Sigmoid colon (tissue), 7 donors: ENCODE results near the gene MBNL1. TPM values are rescaled to one million over a fixed set of nuclear protein-coding genes. Genes with fewer than 3 reads are reported as not detected.
A peak's percentile ranks its signal among the peaks of the same experiment; 100 is the strongest.

Experiments
- DNase-seq: peaks from one replicate; pipeline ENCODE4 v3.0.0-alpha.2; 2019
- H3K27ac ChIP-seq, 4 donors: fragments of 200-600 bp; sonication (generic); one replicate each; pipeline ENCODE4 v1.5.1; 2016 to 2019; ENCODE audit warnings: mild to moderate bottlenecking in 1 of 4
- H3K27me3 ChIP-seq, 3 donors: fragments of 200-600 bp; sonication (generic); one replicate each; pipeline ENCODE4 v1.5.1; 2019; ENCODE audit warnings: mild to moderate bottlenecking in 1 of 3
- H3K36me3 ChIP-seq, 4 donors: fragments of 200-600 bp; sonication (generic); one replicate each; pipeline ENCODE4 v1.5.1; 2016 to 2019
- H3K4me1 ChIP-seq, 4 donors: fragments of 200-600 bp; sonication (generic); one replicate each; pipeline ENCODE4 v1.5.1; 2017 to 2019
- H3K4me3 ChIP-seq, 4 donors: fragments of 200-600 bp; sonication (generic); one replicate each; pipeline ENCODE4 v1.5.1; 2017 to 2019; ENCODE audit warnings: mild to moderate bottlenecking in 2 of 4, moderate library complexity in 1 of 4
- H3K9me3 ChIP-seq, 4 donors: fragments of 200-600 bp in 3 of 4; sonication (generic) in 3 of 4; one replicate each; pipeline versions ENCODE4 v1.5.1 to v1.6.1; 2013 to 2019
- CTCF ChIP-seq, 4 experiments: fragments of 450-650 bp in 3 of 4; fragments of 200-600 bp in 1 of 4; IDR thresholded peaks; one replicate each; pipeline ENCODE4 v1.5.1; 2016 to 2019; ENCODE audit warnings: antibody characterized with exemption in 4 of 4, mild to moderate bottlenecking in 3 of 4, moderate library complexity in 2 of 4
- EP300 ChIP-seq, 4 donors: sonication (generic); formaldehyde crosslinking; IDR thresholded peaks; one replicate each; pipeline ENCODE4 v1.6.1; 2017; ENCODE audit warnings: antibody characterized with exemption in 4 of 4
- POLR2A ChIP-seq, 2 donors: fragments of 450-650 bp; IDR thresholded peaks; one replicate each; pipeline ENCODE4 v1.6.1; 2016; ENCODE audit warnings: antibody characterized with exemption in 2 of 2, mild to moderate bottlenecking in 2 of 2, moderate library complexity in 2 of 2
- POLR2AphosphoS5 ChIP-seq, 4 donors: sonication (generic); formaldehyde crosslinking; IDR thresholded peaks; one replicate each; pipeline ENCODE4 v1.6.1; 2017; ENCODE audit warnings: antibody characterized with exemption in 4 of 4
- WGBS, 2 donors: extraction: QIAGEN DNeasy Blood & Tissue Kit; methylation state at CpG; one replicate each; pipeline ENCODE4 v1.1.7; 2013; 5-methylcytosine and 5-hydroxymethylcytosine counted together
- intact Hi-C: fragments of 100-400 bp; cut with DNase I; formaldehyde crosslinking; loops from one replicate; pipeline ENCODE4 v1.15.1; 2023
- polyA plus RNA-seq, 3 donors: library from polyadenylated mRNA; stranded (reverse); fragments of 200-250 nt; gene quantifications; one replicate each; pipeline ENCODE4 v1.2.3, GENCODE V29; 2013
- total RNA-seq, 4 donors: library from RNA; depleted of rRNA; stranded (reverse); fragments of >200 nt; gene quantifications; one replicate each; pipeline ENCODE4 v1.1.0, GENCODE V29; 2016
- donor health status: healthy with polysubstance abuse.
- donor health status: Bipolar disorder and iron deficiency.
- donor health status: healthy.

The MBNL1 gene
- total and polyA plus RNA-seq, 7 donors, result 60.5 to 898 (median 602) TPM

GRCh38 chr3:152386208-152386607, 117.5 kb downstream of the MBNL1 start:
- Histone ChIP-seq H3K36me3 (no peaks in the 10 kb centered on the region), H3K27me3 (no peaks in the 10 kb centered on the region), H3K9me3 (no peaks in the 10 kb centered on the region), H3K4me1 (peaks cover 0 to 97% (median 84%) of the 10 kb centered on the region in 4 donors), H3K27ac (peak overlapping the region; percentile 73 to 79 (median 77)), H3K4me3 (no peak overlapping the region)
- no peak for DNase-seq
- no peak for TF ChIP-seq EP300 (IDR thresholded peaks at IDR 0.05)
- TF ChIP-seq CTCF (IDR thresholded peaks at IDR 0.05), result no peak
- TF ChIP-seq POLR2A (IDR thresholded peaks at IDR 0.05), result no peak
- no peak for TF ChIP-seq POLR2AphosphoS5 (IDR thresholded peaks at IDR 0.05)
- intact Hi-C loops, result no loop called here

- Histone ChIP-seq H3K27me3 (no peaks in the 10 kb centered on the region), H3K4me1 (peaks cover 0 to 99% (median 86%) of the 10 kb centered on the region in 4 donors), H3K9me3 (no peaks in the 10 kb centered on the region), H3K36me3 (no peaks in the 10 kb centered on the region), H3K4me3 (no peak overlapping the region), H3K27ac (peak overlapping the region; percentile 73 to 79 (median 77))
- no peak for TF ChIP-seq POLR2AphosphoS5 (IDR thresholded peaks at IDR 0.05)
- no peak for TF ChIP-seq CTCF (IDR thresholded peaks at IDR 0.05)
- TF ChIP-seq POLR2A (IDR thresholded peaks at IDR 0.05), result no peak
- TF ChIP-seq EP300 (IDR thresholded peaks at IDR 0.05), result no peak
- WGBS, 2 donors, result 83 to 84% methylated on average over 1 of the region's 1 CpG
- intact Hi-C loops, result no loop called here
- DNase-seq, result no peak
Observed at GRCh38 chr3:152388631-152389030, 119.9 kb downstream of the MBNL1 start.

GRCh38 chr3:152389316-152389934, 120.7 kb downstream of the MBNL1 start:
- intact Hi-C loops, result no loop called here
- H3K4me1 ChIP-seq, result peaks cover 0 to 99% (median 86%) of the 10 kb centered on the region in 4 donors
- peak overlapping the region; percentile 73 to 79 (median 77) for H3K27ac ChIP-seq

GRCh38 chr3:152390647-152391046, 121.9 kb downstream of the MBNL1 start:
- Histone ChIP-seq H3K4me1 (peaks cover 0 to 99% (median 87%) of the 10 kb centered on the region in 4 donors), H3K36me3 (no peaks in the 10 kb centered on the region), H3K4me3 (no peak overlapping the region), H3K27ac (peak overlapping the region; percentile 41 to 79 (median 75)), H3K9me3 (no peaks in the 10 kb centered on the region), H3K27me3 (no peaks in the 10 kb centered on the region)
- TF ChIP-seq POLR2A (IDR thresholded peaks at IDR 0.05) (no peak), EP300 (IDR thresholded peaks at IDR 0.05) (no peak), CTCF (IDR thresholded peaks at IDR 0.05) (no peak)
- intact Hi-C loops, result no loop called here
- no peak for DNase-seq
- WGBS, 2 donors, result 86 to 92% methylated on average over 2 of the region's 2 CpGs

More at GRCh38 chr3:152389316-152389934, 120.7 kb downstream of the MBNL1 start:
- Histone ChIP-seq H3K4me3 (no peak overlapping the region), H3K27me3 (no peaks in the 10 kb centered on the region), H3K9me3 (no peaks in the 10 kb centered on the region), H3K36me3 (no peaks in the 10 kb centered on the region)
- no peak for DNase-seq
- TF ChIP-seq POLR2AphosphoS5 (IDR thresholded peaks at IDR 0.05), result no peak
- TF ChIP-seq POLR2A (IDR thresholded peaks at IDR 0.05), result no peak
- no peak for TF ChIP-seq CTCF (IDR thresholded peaks at IDR 0.05)
- TF ChIP-seq EP300 (IDR thresholded peaks at IDR 0.05), result no peak
- 47 to 85% methylated on average over 6 of the region's 6 CpGs for WGBS, 2 donors

- intact Hi-C loops, result no loop called here
- Histone ChIP-seq H3K27me3 (no peaks in the 10 kb centered on the region), H3K27ac (peak overlapping the region; percentile 41 to 79 (median 75)), H3K36me3 (peaks cover 0 to 6% (median 0%) of the 10 kb centered on the region in 4 donors), H3K4me3 (no peak overlapping the region), H3K4me1 (peaks cover 0 to 99% (median 84%) of the 10 kb centered on the region in 4 donors), H3K9me3 (no peaks in the 10 kb centered on the region)
- TF ChIP-seq CTCF (IDR thresholded peaks at IDR 0.05) (no peak), EP300 (IDR thresholded peaks at IDR 0.05) (no peak), POLR2A (IDR thresholded peaks at IDR 0.05) (no peak), POLR2AphosphoS5 (IDR thresholded peaks at IDR 0.05) (no peak)
- WGBS, 2 donors, result 69 to 73% methylated on average over 1 of the region's 1 CpG
- no peak for DNase-seq
Observed at GRCh38 chr3:152391671-152392070, 122.9 kb downstream of the MBNL1 start.
